Mesothelial cell of epicardium (in vitro differentiated cells): Measurements from ENCODE around the gene MPZL3. TPM values are rescaled to one million over a fixed set of nuclear protein-coding genes. Genes with fewer than 3 reads are reported as not detected.

Experiments used
- DNase-seq, 2 experiments: peaks; one replicate each; pipeline ENCODE4 v3.0.0; 2021; ENCODE audit warnings: low spot score in 2 of 2; ENCODE audit not compliant: unreplicated experiment in 2 of 2
- H3K27ac Mint-ChIP-seq: 2 replicates; pipeline ENCODE4 v1.8.0; 2021; ENCODE audit warnings: mixed read lengths
- H3K27me3 Mint-ChIP-seq: 2 replicates; pipeline ENCODE4 v1.8.0; 2021; ENCODE audit warnings: low read depth, mixed read lengths
- H3K36me3 Mint-ChIP-seq: 2 replicates; pipeline ENCODE4 v1.8.0; 2021; ENCODE audit warnings: mixed read lengths
- H3K4me1 Mint-ChIP-seq: 2 replicates; pipeline ENCODE4 v1.8.0; 2021; ENCODE audit warnings: mixed read lengths
- H3K4me3 Mint-ChIP-seq: 2 replicates; pipeline ENCODE4 v1.8.0; 2021; ENCODE audit warnings: mild to moderate bottlenecking, moderate library complexity, mixed read lengths
- H3K9me3 Mint-ChIP-seq: 2 replicates; pipeline ENCODE4 v1.8.0; 2021; ENCODE audit warnings: mixed read lengths
- total RNA-seq: library from RNA; stranded (reverse); gene quantifications from 3 replicates; pipeline ENCODE4 v1.2.1, GENCODE V29; 2021
- TF ChIP-seq, protein P1 (sequence below): fragments of 200-600 bp; sonication (generic); IDR thresholded peaks from one replicate; pipeline ENCODE4 v1.5.0; 2021; ENCODE audit warnings: antibody characterized with exemption; ENCODE audit not compliant: unreplicated experiment

The MPZL3 gene
- total RNA-seq, 1 donor from 2014 or later = 5.0 TPM

DNA sequence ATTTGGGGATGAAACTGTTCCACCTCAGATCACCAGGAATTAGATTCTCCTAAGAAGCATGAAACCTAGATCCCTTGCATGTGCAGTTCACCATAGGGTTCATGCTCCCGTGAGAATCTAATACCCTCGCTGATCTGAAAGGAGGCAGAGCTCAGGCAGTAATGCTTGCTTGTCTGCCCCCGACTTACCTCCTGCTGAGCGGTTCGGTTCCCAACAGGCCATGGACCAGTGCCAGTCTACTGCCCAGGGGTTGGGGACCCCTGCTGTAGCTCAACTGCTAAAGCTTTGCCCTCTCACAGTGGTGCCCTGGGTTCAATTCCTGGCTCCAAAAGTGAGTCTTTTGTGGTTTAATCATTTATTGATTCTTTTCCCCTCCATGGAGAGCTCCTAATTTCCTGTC is 30.7 kb downstream of the MPZL3 start:
- TF ChIP-seq, protein P1, sequence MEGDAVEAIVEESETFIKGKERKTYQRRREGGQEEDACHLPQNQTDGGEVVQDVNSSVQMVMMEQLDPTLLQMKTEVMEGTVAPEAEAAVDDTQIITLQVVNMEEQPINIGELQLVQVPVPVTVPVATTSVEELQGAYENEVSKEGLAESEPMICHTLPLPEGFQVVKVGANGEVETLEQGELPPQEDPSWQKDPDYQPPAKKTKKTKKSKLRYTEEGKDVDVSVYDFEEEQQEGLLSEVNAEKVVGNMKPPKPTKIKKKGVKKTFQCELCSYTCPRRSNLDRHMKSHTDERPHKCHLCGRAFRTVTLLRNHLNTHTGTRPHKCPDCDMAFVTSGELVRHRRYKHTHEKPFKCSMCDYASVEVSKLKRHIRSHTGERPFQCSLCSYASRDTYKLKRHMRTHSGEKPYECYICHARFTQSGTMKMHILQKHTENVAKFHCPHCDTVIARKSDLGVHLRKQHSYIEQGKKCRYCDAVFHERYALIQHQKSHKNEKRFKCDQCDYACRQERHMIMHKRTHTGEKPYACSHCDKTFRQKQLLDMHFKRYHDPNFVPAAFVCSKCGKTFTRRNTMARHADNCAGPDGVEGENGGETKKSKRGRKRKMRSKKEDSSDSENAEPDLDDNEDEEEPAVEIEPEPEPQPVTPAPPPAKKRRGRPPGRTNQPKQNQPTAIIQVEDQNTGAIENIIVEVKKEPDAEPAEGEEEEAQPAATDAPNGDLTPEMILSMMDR = no peak
- peaks cover 5% of the 10 kb centered on the region for H3K4me1 Mint-ChIP-seq
- H3K4me3 Mint-ChIP-seq = no peak overlapping the region
- no peak overlapping the region for H3K27ac Mint-ChIP-seq
- H3K27me3 Mint-ChIP-seq = peaks cover 70% of the 10 kb centered on the region
- peaks cover 4% of the 10 kb centered on the region for H3K9me3 Mint-ChIP-seq
- DNase-seq = no peak
- no peaks in the 10 kb centered on the region for H3K36me3 Mint-ChIP-seq

- DNase-seq = no peak
- H3K4me1 Mint-ChIP-seq = peaks cover 6% of the 10 kb centered on the region
- no peak overlapping the region for H3K4me3 Mint-ChIP-seq
- no peak overlapping the region for H3K27ac Mint-ChIP-seq
- peaks cover 73% of the 10 kb centered on the region for H3K27me3 Mint-ChIP-seq
- TF ChIP-seq, protein P1 = no peak
- peaks cover 7% of the 10 kb centered on the region for H3K9me3 Mint-ChIP-seq
- no peaks in the 10 kb centered on the region for H3K36me3 Mint-ChIP-seq
Observed at GRCh38 chr11:118219732-118220131, 32.4 kb downstream of the MPZL3 start.

- DNase-seq = no peak
- H3K27ac Mint-ChIP-seq = no peak overlapping the region
- TF ChIP-seq, protein P1 = no peak
- peaks cover 6% of the 10 kb centered on the region for H3K4me1 Mint-ChIP-seq
- peaks cover 9% of the 10 kb centered on the region for H3K9me3 Mint-ChIP-seq
- H3K27me3 Mint-ChIP-seq = peaks cover 75% of the 10 kb centered on the region
- no peak overlapping the region for H3K4me3 Mint-ChIP-seq
- H3K36me3 Mint-ChIP-seq = no peaks in the 10 kb centered on the region
Observed at GRCh38 chr11:118219244-118219643, 32.9 kb downstream of the MPZL3 start.

DNA sequence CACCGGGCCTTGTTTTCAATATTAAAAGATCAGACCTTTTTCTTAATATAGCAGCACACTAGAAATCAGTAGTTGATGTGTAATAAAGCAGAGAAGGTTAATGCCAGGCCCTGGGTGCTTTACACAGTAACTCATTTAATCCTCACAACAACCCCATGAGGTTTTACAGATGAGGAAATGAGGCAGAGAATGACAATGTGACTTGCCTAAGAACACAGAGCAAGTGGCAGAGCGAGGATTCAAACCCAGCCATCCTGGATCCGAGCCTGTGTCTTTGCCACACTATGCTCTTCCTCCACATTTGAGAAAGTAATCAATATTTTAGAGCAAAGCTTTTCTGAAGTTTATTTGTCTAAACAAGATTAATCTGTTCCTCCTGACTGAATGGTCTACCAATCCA is 34.6 kb downstream of the MPZL3 start:
- no peak overlapping the region for H3K4me3 Mint-ChIP-seq
- H3K4me1 Mint-ChIP-seq = peaks cover 6% of the 10 kb centered on the region
- no peak for DNase-seq
- no peaks in the 10 kb centered on the region for H3K36me3 Mint-ChIP-seq
- peaks cover 78% of the 10 kb centered on the region for H3K27me3 Mint-ChIP-seq
- TF ChIP-seq, protein P1 = no peak
- H3K27ac Mint-ChIP-seq = no peak overlapping the region
- peaks cover 9% of the 10 kb centered on the region for H3K9me3 Mint-ChIP-seq

DNA sequence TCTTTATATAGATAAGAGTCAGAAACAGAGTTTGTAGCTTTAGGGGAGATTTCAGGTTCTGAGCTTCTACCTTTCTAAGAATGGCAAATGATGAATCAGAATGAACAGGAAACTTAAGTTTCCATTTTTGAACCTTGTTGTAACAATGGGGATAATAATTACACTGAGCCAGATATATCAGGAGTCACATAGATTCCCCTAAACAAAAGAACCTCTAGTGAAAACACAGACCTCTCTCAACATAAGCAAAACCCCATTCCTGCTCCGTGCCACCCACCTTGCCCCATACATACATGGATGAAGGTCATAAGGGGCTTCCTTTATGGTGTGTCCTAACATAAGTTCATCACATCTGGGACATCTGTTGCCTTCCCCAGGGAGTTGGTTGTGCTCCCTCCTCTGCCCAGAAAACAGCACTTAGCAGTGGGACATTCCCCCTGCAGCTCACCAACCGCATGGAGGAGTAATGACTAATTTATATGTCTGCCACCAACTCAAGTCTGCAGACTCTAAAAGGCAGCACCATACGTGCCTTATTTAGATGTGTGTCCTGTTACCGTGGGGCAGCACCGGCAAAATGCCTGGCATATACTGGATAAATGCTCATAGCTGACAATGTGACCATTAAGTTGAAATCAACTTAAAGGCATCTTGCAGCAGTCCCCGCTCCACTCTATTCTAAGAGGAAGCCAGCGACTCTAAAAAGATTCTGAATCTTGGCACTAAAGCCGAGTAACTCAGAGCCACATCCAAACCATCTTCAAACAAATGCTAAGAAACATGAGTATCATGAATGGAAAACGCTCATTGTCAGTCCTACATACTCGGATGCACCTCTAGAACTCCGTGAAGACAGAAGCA is 35.3 kb downstream of the MPZL3 start:
- Mint-ChIP-seq H3K27ac (no peak overlapping the region), H3K4me3 (no peak overlapping the region), H3K36me3 (no peaks in the 10 kb centered on the region), H3K9me3 (peaks cover 9% of the 10 kb centered on the region), H3K27me3 (peaks cover 79% of the 10 kb centered on the region), H3K4me1 (peaks cover 6% of the 10 kb centered on the region)
- TF ChIP-seq, protein P1 = no peak
- no peak for DNase-seq
